ENCODE data around the gene ACTN4.

ACTN4 gene

GRCh38 chr19:38699027-38699346 lies 51.5 kb downstream of the ACTN4 start:
- no peak for TF ChIP-seq MAX (IDR thresholded peaks at IDR 0.05; ENCODE audit: low read depth, low read length)
- TF ChIP-seq POLR2A (IDR thresholded peaks at IDR 0.05; ENCODE audit: extremely low read depth, insufficient read length) = no peak
- no peak for TF ChIP-seq MYC (IDR thresholded peaks at IDR 0.05; ENCODE audit: low read depth, low read length)
- TF ChIP-seq, protein P1, sequence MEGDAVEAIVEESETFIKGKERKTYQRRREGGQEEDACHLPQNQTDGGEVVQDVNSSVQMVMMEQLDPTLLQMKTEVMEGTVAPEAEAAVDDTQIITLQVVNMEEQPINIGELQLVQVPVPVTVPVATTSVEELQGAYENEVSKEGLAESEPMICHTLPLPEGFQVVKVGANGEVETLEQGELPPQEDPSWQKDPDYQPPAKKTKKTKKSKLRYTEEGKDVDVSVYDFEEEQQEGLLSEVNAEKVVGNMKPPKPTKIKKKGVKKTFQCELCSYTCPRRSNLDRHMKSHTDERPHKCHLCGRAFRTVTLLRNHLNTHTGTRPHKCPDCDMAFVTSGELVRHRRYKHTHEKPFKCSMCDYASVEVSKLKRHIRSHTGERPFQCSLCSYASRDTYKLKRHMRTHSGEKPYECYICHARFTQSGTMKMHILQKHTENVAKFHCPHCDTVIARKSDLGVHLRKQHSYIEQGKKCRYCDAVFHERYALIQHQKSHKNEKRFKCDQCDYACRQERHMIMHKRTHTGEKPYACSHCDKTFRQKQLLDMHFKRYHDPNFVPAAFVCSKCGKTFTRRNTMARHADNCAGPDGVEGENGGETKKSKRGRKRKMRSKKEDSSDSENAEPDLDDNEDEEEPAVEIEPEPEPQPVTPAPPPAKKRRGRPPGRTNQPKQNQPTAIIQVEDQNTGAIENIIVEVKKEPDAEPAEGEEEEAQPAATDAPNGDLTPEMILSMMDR (IDR thresholded peaks at IDR 0.05; ENCODE audit: low read depth, low read length) = no peak
- DNase-seq (ENCODE audit: low read depth) = no peak
- H3K4me3 ChIP-seq (ENCODE audit: low read depth, low read length) = no peak overlapping the region

DNA sequence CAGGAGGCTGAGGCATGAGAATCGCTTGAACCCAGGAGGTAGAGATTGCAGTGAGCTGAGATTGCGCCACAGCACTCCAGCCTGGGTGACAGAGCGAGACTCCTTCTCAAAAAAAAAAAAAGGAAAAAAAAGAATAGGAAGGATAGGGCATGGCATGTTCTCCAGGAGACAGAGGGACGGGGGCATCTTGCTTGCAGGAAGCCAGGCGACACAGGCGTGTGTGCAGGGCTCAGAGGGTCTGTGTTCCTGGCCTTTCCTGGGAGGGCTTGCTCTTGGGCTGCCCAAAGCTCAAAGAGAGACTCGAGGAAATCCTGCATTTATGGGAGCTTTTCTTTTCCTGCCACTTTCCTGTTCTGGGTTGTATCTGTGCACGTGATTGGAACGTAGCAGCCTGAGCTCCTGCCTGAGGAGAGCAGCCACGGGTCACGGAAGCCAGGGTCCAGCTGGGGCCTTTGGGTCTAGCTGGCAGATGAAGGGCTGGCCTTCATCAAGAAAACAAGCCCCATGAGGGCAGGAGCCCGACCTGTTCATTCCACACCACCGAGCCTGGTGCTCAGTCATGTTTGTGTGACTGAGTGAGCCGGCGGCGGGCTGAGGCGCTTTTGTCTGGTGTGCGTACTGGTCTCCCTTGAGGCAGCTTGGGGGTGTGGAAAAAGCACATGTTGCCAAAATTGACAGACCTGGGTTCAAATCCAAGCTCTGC lies 52.3 kb downstream of the ACTN4 start:
- H3K4me3 ChIP-seq (ENCODE audit: low read depth, low read length) = no peak overlapping the region
- no peak for DNase-seq (ENCODE audit: low read depth)
- TF ChIP-seq MAX (IDR thresholded peaks at IDR 0.05; ENCODE audit: low read depth, low read length) (no peak), MYC (IDR thresholded peaks at IDR 0.05; ENCODE audit: low read depth, low read length) (no peak), POLR2A (IDR thresholded peaks at IDR 0.05; ENCODE audit: extremely low read depth, insufficient read length) (no peak)
- TF ChIP-seq, protein P1 (IDR thresholded peaks at IDR 0.05; ENCODE audit: low read depth, low read length) = no peak

GRCh38 chr19:38700350-38700901 lies 53.0 kb downstream of the ACTN4 start:
- no peak for DNase-seq (ENCODE audit: low read depth)
- H3K4me3 ChIP-seq (ENCODE audit: low read depth, low read length) = no peak overlapping the region
- TF ChIP-seq MAX (IDR thresholded peaks at IDR 0.05; ENCODE audit: low read depth, low read length) = no peak
- no peak for TF ChIP-seq MYC (IDR thresholded peaks at IDR 0.05; ENCODE audit: low read depth, low read length)
- TF ChIP-seq, protein P1 (IDR thresholded peaks at IDR 0.05; ENCODE audit: low read depth, low read length) = no peak
- no peak for TF ChIP-seq POLR2A (IDR thresholded peaks at IDR 0.05; ENCODE audit: extremely low read depth, insufficient read length)

DNA sequence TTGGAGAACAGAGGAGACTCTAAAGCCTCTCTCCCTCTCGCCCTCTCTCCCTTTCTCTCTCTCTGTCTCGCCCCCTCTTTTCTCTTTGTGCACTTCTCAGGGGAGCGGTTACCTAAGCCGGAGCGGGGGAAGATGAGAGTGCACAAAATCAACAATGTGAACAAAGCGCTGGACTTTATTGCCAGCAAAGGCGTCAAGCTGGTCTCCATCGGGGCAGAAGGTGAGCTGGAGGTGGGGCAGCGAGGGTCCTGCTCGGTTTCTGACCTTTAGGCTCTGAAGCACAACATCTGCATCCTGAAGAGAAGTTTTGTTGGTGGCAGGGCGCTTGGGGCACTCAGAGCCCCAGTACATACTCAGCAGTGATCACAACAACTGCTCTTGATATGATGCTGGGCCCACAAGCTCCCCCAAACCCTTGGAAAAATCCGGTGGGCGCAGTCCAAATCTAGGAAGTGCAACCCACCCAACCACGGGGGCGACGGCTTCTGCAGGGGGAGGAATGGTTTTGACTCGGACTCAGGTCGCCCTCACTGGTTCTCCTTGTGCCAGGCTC lies 53.5 kb downstream of the ACTN4 start:
- no peak overlapping the region for H3K4me3 ChIP-seq (ENCODE audit: low read depth, low read length)
- TF ChIP-seq, protein P1 (IDR thresholded peaks at IDR 0.05; ENCODE audit: low read depth, low read length) = no peak
- TF ChIP-seq POLR2A (IDR thresholded peaks at IDR 0.05; ENCODE audit: extremely low read depth, insufficient read length) (no peak), MAX (IDR thresholded peaks at IDR 0.05; ENCODE audit: low read depth, low read length) (no peak), MYC (IDR thresholded peaks at IDR 0.05; ENCODE audit: low read depth, low read length) (no peak)
- no peak for DNase-seq (ENCODE audit: low read depth)

- DNase-seq (ENCODE audit: low read depth) = no peak
- no peak overlapping the region for H3K4me3 ChIP-seq (ENCODE audit: low read depth, low read length)
- TF ChIP-seq MYC (IDR thresholded peaks at IDR 0.05; ENCODE audit: low read depth, low read length) (no peak), MAX (IDR thresholded peaks at IDR 0.05; ENCODE audit: low read depth, low read length) (no peak), POLR2A (IDR thresholded peaks at IDR 0.05; ENCODE audit: extremely low read depth, insufficient read length) (no peak)
- TF ChIP-seq, protein P1 (IDR thresholded peaks at IDR 0.05; ENCODE audit: low read depth, low read length) = no peak
Measured at GRCh38 chr19:38701455-38702063, 54.1 kb downstream of the ACTN4 start.

Data from NB4 (cell line).